H1 (cell line): ENCODE measurements around the gene LGALS3. TPM values are rescaled to one million over a fixed set of nuclear protein-coding genes. Genes with fewer than 3 reads are reported as not detected.

Source experiments
- CTCF ChIA-PET: fragments of 300-600 bp; sonication (Branson Sonifier 250); formaldehyde crosslinking; loops from one replicate; lab custom pipeline; 2021; ENCODE audit not compliant: partially characterized antibody; lab: Charles Lee
- POLR2A ChIA-PET: fragments of 300-600 bp; sonication (Branson Sonifier 250); formaldehyde crosslinking; loops from one replicate; lab custom pipeline; 2021; ENCODE audit warnings: inconsistent platforms; ENCODE audit not compliant: partially characterized antibody; lab: Charles Lee
- DNase-seq, 2 experiments: peaks; one replicate each; pipeline versions ENCODE4 v3.0.0 to v3.0.0-alpha.2; 2010 to 2022; ENCODE audit warnings: low spot score in 2 of 2, low read depth in 1 of 2, mixed read lengths in 1 of 2
- FAIRE-seq: peaks from 2 replicates; lab custom pipeline; 2011; peaks lifted over from hg19 to GRCh38; lab: Jason Lieb, UNC
- H2AFZ ChIP-seq: 2 replicates; pipeline ENCODE4 v1.8.1; 2012; ENCODE audit warnings: low read length, inconsistent platforms
- H2AK5ac ChIP-seq: 2 replicates; pipeline ENCODE4 v1.6.1; 2013; ENCODE audit warnings: low read depth, low read length
- H2BK120ac ChIP-seq: replicated peaks from 2 replicates; pipeline ENCODE3; 2013; ENCODE audit warnings: low read depth, low read length, inconsistent platforms
- H2BK12ac ChIP-seq: 2 replicates; pipeline ENCODE4 v1.6.1; 2013; ENCODE audit warnings: low read depth, low read length
- H2BK15ac ChIP-seq: 2 replicates; pipeline ENCODE4 v1.6.1; 2013; ENCODE audit warnings: low read length
- H2BK20ac ChIP-seq: 2 replicates; pipeline ENCODE4 v1.6.1; 2013; ENCODE audit warnings: low read length
- H2BK5ac ChIP-seq: 2 replicates; pipeline ENCODE4 v1.6.1; 2013; ENCODE audit warnings: low read depth, low read length
- H3K14ac ChIP-seq: 2 replicates; pipeline ENCODE4 v1.6.1; 2013; ENCODE audit warnings: inconsistent platforms; ENCODE audit not compliant: insufficient read length
- H3K18ac ChIP-seq: 2 replicates; pipeline ENCODE4 v1.6.1; 2013; ENCODE audit warnings: low read length; ENCODE audit errors: extremely low read depth
- H3K23ac ChIP-seq: 2 replicates; pipeline ENCODE4 v1.6.1; 2013; ENCODE audit warnings: inconsistent platforms; ENCODE audit not compliant: insufficient read length
- H3K23me2 ChIP-seq: 2 replicates; pipeline ENCODE4 v1.6.1; 2013; ENCODE audit warnings: low read depth, low read length
- H3K27ac ChIP-seq: 2 replicates; pipeline ENCODE4 v1.6.1; 2011; ENCODE audit warnings: low read depth, low read length, inconsistent platforms
- H3K27me3 ChIP-seq, 4 experiments: replicated peaks in 1 of 4; 1 replicate in 1 of 4; 2 replicates in 3 of 4; pipeline versions ENCODE4 v1.6.1 to v1.8.1; 2011 to 2013; ENCODE audit warnings: low read length in 3 of 4, mild to moderate bottlenecking in 3 of 4, inconsistent platforms in 2 of 4, mixed read lengths in 2 of 4, moderate library complexity in 1 of 4; ENCODE audit not compliant: control insufficient read depth in 3 of 4, insufficient read depth in 3 of 4; ENCODE audit errors: extremely low read depth in 1 of 4
- H3K36me3 ChIP-seq, 4 experiments: 2 replicates each; pipeline versions ENCODE4 v1.6.1 to v1.8.1; 2011 to 2013; ENCODE audit warnings: mild to moderate bottlenecking in 4 of 4, low read length in 3 of 4, moderate library complexity in 2 of 4, control low read depth in 1 of 4, inconsistent platforms in 1 of 4; ENCODE audit not compliant: insufficient read depth in 4 of 4, control insufficient read depth in 2 of 4
- H3K4ac ChIP-seq: replicated peaks from 2 replicates; pipeline ENCODE3; 2013; ENCODE audit warnings: low read length, low read depth, mixed read lengths, inconsistent platforms; ENCODE audit not compliant: insufficient read length
- H3K4me1 ChIP-seq, 4 experiments: replicated peaks in 1 of 4; 1 replicate in 1 of 4; 2 replicates in 3 of 4; pipeline versions ENCODE4 v1.6.1 to v1.8.1; 2011 to 2013; ENCODE audit warnings: low read length in 3 of 4, inconsistent platforms in 2 of 4, mixed read lengths in 1 of 4; ENCODE audit not compliant: insufficient read depth in 4 of 4, control insufficient read depth in 3 of 4
- H3K4me2 ChIP-seq, 2 experiments: 2 replicates each; pipeline versions ENCODE4 v1.6.1 to v1.8.1; 2011 to 2013; ENCODE audit warnings: low read depth in 2 of 2, low read length in 2 of 2, control low read depth in 1 of 2, inconsistent platforms in 1 of 2, mild to moderate bottlenecking in 1 of 2; ENCODE audit not compliant: insufficient read depth in 1 of 2
- H3K4me3 ChIP-seq, 4 experiments: fragments of 200-600, 300-600 bp in 1 of 4; sonication (generic), shearing (Covaris generic), sonication (Bioruptor Twin) in 1 of 4; 2 replicates each; pipeline versions ENCODE4 v1.5.1 to v1.8.1; 2011 to 2016; ENCODE audit warnings: low read length in 4 of 4, low read depth in 3 of 4, control low read depth in 2 of 4, inconsistent platforms in 2 of 4, mild to moderate bottlenecking in 2 of 4, mixed read lengths in 1 of 4, moderate library complexity in 1 of 4; ENCODE audit not compliant: insufficient read depth in 2 of 4; ENCODE audit errors: extremely low read depth in 1 of 4
- H3K56ac ChIP-seq: replicated peaks from 2 replicates; pipeline ENCODE3; 2013; ENCODE audit warnings: low read depth, mild to moderate bottlenecking, mixed read lengths, low read length, inconsistent platforms; ENCODE audit not compliant: insufficient read length
- H3K79me1 ChIP-seq: 2 replicates; pipeline ENCODE4 v1.6.1; 2013; ENCODE audit warnings: low read depth, low read length, control low read depth
- H3K79me2 ChIP-seq, 2 experiments: 2 replicates each; pipeline versions ENCODE4 v1.6.1 to v1.8.1; 2012 to 2013; ENCODE audit warnings: low read length in 2 of 2, mild to moderate bottlenecking in 2 of 2, inconsistent platforms in 1 of 2; ENCODE audit not compliant: insufficient read depth in 2 of 2, control insufficient read depth in 1 of 2
- H3K9ac ChIP-seq, 4 experiments: replicated peaks in 1 of 4; 1 replicate in 1 of 4; 2 replicates in 3 of 4; pipeline versions ENCODE4 v1.6.1 to v1.8.1; 2011 to 2013; ENCODE audit warnings: low read depth in 3 of 4, low read length in 3 of 4, control low read depth in 2 of 4, mild to moderate bottlenecking in 2 of 4, moderate library complexity in 2 of 4, inconsistent platforms in 1 of 4; ENCODE audit errors: extremely low read depth in 1 of 4
- H3K9me3 ChIP-seq, 2 experiments: 2 replicates each; pipeline versions ENCODE4 v1.6.1 to v1.8.1; 2012 to 2013; ENCODE audit warnings: mild to moderate bottlenecking in 2 of 2, moderate library complexity in 2 of 2, control low read depth in 1 of 2, inconsistent platforms in 1 of 2, low read depth in 1 of 2, low read length in 1 of 2, mixed read lengths in 1 of 2; ENCODE audit not compliant: insufficient read depth in 2 of 2
- H4K20me1 ChIP-seq, 2 experiments: replicated peaks in 1 of 2; 2 replicates each; pipeline versions ENCODE3 to v1.8.1; 2011 to 2013; ENCODE audit warnings: inconsistent platforms in 2 of 2, low read length in 2 of 2, mild to moderate bottlenecking in 1 of 2; ENCODE audit not compliant: insufficient read depth in 2 of 2, control insufficient read depth in 1 of 2
- H4K5ac ChIP-seq: 2 replicates; pipeline ENCODE4 v1.6.1; 2013; ENCODE audit warnings: low read length, low read depth, mixed read lengths, inconsistent platforms; ENCODE audit not compliant: insufficient read length
- H4K8ac ChIP-seq: 2 replicates; pipeline ENCODE4 v1.8.0; 2013; ENCODE audit warnings: mild to moderate bottlenecking, moderate library complexity, low read length, inconsistent platforms; ENCODE audit not compliant: insufficient read depth; ENCODE audit errors: extremely low read depth
- H4K91ac ChIP-seq: replicated peaks from 2 replicates; pipeline ENCODE3; 2013; ENCODE audit warnings: low read length, mixed read lengths, inconsistent platforms; ENCODE audit not compliant: insufficient read length
- BACH1 ChIP-seq: IDR thresholded peaks from 2 replicates; pipeline ENCODE4 v1.6.1; 2012; ENCODE audit warnings: low read length, improper control_type of control experiment
- BRCA1 ChIP-seq: IDR thresholded peaks from 2 replicates; pipeline ENCODE4 v1.6.1; 2012; ENCODE audit warnings: low read depth, low read length, improper control_type of control experiment
- E2F6 ChIP-seq: IDR thresholded peaks from 2 replicates; pipeline ENCODE4 v1.6.1; 2012; ENCODE audit warnings: inconsistent platforms
- EGR1 ChIP-seq: IDR thresholded peaks from 2 replicates; pipeline ENCODE4 v1.6.1; 2011; ENCODE audit warnings: low read depth, low read length, borderline replicate concordance
- EP300 ChIP-seq, 2 experiments: IDR thresholded peaks; 1 replicate in 1 of 2; 2 replicates in 1 of 2; pipeline ENCODE4 v1.6.1; 2011 to 2012; ENCODE audit warnings: low read depth in 2 of 2, low read length in 2 of 2, mild to moderate bottlenecking in 2 of 2, borderline replicate concordance in 1 of 2, inconsistent platforms in 1 of 2, moderate library complexity in 1 of 2
- JUN ChIP-seq: IDR thresholded peaks from 2 replicates; pipeline ENCODE4 v1.6.1; 2011; ENCODE audit warnings: low read depth, mild to moderate bottlenecking, improper control_type of control experiment, low read length
- PHF8 ChIP-seq: fragments of 200-600 bp; sonication (generic); conservative IDR thresholded peaks from 2 replicates; pipeline ENCODE4 v1.7.1; 2012; ENCODE audit warnings: low read depth, mild to moderate bottlenecking, inconsistent platforms, low read length, moderate library complexity
- POLR2AphosphoS5 ChIP-seq: IDR thresholded peaks from 2 replicates; pipeline ENCODE4 v1.6.1; 2011; ENCODE audit warnings: low read depth, low read length
- POU5F1 ChIP-seq: IDR thresholded peaks from 2 replicates; pipeline ENCODE4 v1.6.1; 2011; ENCODE audit warnings: low read depth, mild to moderate bottlenecking, low read length, moderate library complexity
- RXRA ChIP-seq: IDR thresholded peaks from 2 replicates; pipeline ENCODE4 v1.6.1; 2011; ENCODE audit warnings: low read depth, mild to moderate bottlenecking, low read length, moderate library complexity; ENCODE audit not compliant: insufficient read depth
- SAP30 ChIP-seq: fragments of 300-600 bp; sonication (generic); IDR thresholded peaks from 2 replicates; pipeline ENCODE4 v1.7.1; 2012; ENCODE audit warnings: low read length, moderate library complexity, mild to moderate bottlenecking, inconsistent platforms; ENCODE audit not compliant: insufficient read depth, insufficient replicate concordance
- TAF7 ChIP-seq: optimal IDR thresholded peaks from 2 replicates; pipeline ENCODE3; 2011; ENCODE audit warnings: low read depth, mild to moderate bottlenecking, inconsistent platforms, low read length, moderate library complexity, borderline replicate concordance
- TBP ChIP-seq: IDR thresholded peaks from 2 replicates; pipeline ENCODE4 v1.6.1; 2011; ENCODE audit warnings: low read depth, low read length, improper control_type of control experiment
- ZNF274 ChIP-seq: IDR thresholded peaks from 2 replicates; pipeline ENCODE4 v1.7.0; 2012; ENCODE audit warnings: low read length, borderline replicate concordance; ENCODE audit errors: extremely low read depth
- WGBS, 2 experiments: shearing (Covaris generic) in 1 of 2; methylation state at CpG; one replicate each; pipeline versions ENCODE4 v1.1.6 to v1.1.7; 2013 to 2015; ENCODE audit warnings: low lambda C conversion rate in 2 of 2, mixed read lengths in 2 of 2, inconsistent platforms in 1 of 2, low coverage in 1 of 2, missing lambda C conversion rate in 1 of 2; ENCODE audit not compliant: insufficient replicate concordance in 2 of 2, insufficient coverage in 1 of 2, insufficient read length in 1 of 2; ENCODE audit errors: extremely low coverage in 1 of 2, missing lambda C conversion rate in 1 of 2; 5-methylcytosine and 5-hydroxymethylcytosine counted together
- polyA plus RNA-seq, 7 experiments: library from polyadenylated mRNA; depleted of rRNA in 3 of 7; stranded (reverse) in 5 of 7; unstranded in 2 of 7; fragments of >200 nt in 5 of 7; fragments of 200-250 nt in 2 of 7; gene quantifications; 1 replicate in 5 of 7; 2 replicates in 1 of 7; 4 replicates in 1 of 7; pipeline versions ENCODE4 v1.2.1 to v1.2.3, GENCODE V29; 2011 to 2013; ENCODE audit warnings: missing spikeins in 2 of 7, mixed read lengths in 2 of 7
- total RNA-seq: library from RNA; stranded (reverse); fragmentation: NEBNext Ultra II Directional; extraction: Animal tissue kit (Norgen Biotek cat#: 25700); gene quantifications from 2 replicates; pipeline ENCODE4 v1.2.1, GENCODE V29; 2021

Gene LGALS3
- total and polyA plus RNA-seq, 2 of the 8 experiments (the other 6 are each of a cell fraction or from before 2014, with no cell fraction given), result 9.7 to 14.5 TPM

GRCh38 chr14:55146425-55146824 lies 17.4 kb downstream of the LGALS3 start:
- Histone ChIP-seq H3K4me3 (no peak overlapping the region), H3K27ac (no peak overlapping the region), H2AK5ac (no peak overlapping the region), H3K4me2 (no peak overlapping the region), H4K91ac (no peak overlapping the region), H3K18ac (no peak overlapping the region), H3K56ac (no peak overlapping the region), H4K5ac (no peak overlapping the region), H3K79me2 (no peaks in the 10 kb centered on the region), H2BK20ac (no peak overlapping the region), H2AFZ (no peak overlapping the region), H2BK5ac (no peak overlapping the region), H3K9ac (no peak overlapping the region), H4K8ac (no peak overlapping the region), H3K23ac (no peak overlapping the region), H2BK120ac (no peak overlapping the region), H2BK12ac (no peak overlapping the region), H3K14ac (no peak overlapping the region), H3K79me1 (no peaks in the 10 kb centered on the region), H3K36me3 (peaks cover 4 to 61% (median 37%) of the 10 kb centered on the region in 4 experiments; a peak in 7 of 8 replicates), H3K23me2 (no peaks in the 10 kb centered on the region), H4K20me1 (no peaks in the 10 kb centered on the region), H3K27me3 (no peaks in the 10 kb centered on the region), H2BK15ac (no peak overlapping the region), H3K4ac (no peak overlapping the region), H3K4me1 (no peaks in the 10 kb centered on the region), H3K9me3 (no peaks in the 10 kb centered on the region)
- DNase-seq (no peak), FAIRE-seq (no peak)
- WGBS, 2 experiments, result 100% methylated on average over 2 of the region's 2 CpGs; no CpG with 5 or more reads in 1 of the 2 experiments
- ChIA-PET CTCF (interaction anchor here (0.7 to 2.4 kb wide), 9 partner anchors 9 to 165 kb away, joined by 3 to 11 read pairs (median 3); no protein-coding TSS in a partner anchor), POLR2A (interaction anchor here (1.1 kb wide), 1 partner anchor 39 kb away, joined by 3 read pairs; no protein-coding TSS in a partner anchor)
- TF ChIP-seq TBP, result no peak
- no peak for TF ChIP-seq POLR2AphosphoS5
- TF ChIP-seq BRCA1, result no peak
- TF ChIP-seq BACH1, result no peak
- TF ChIP-seq E2F6, result no peak
- TF ChIP-seq ZNF274, result no peak
- TF ChIP-seq EGR1, result no peak
- TF ChIP-seq POU5F1, result no peak
- no peak for TF ChIP-seq PHF8
- TF ChIP-seq TAF7, result no peak
- no peak for TF ChIP-seq SAP30
- no peak for TF ChIP-seq JUN
- TF ChIP-seq RXRA, result no peak
- TF ChIP-seq EP300 (IDR thresholded peaks at IDR 0.05; ENCODE audit: borderline replicate concordance in 1 of 2, low read depth in 2 of 2, low read length in 2 of 2), result no peak
